HG02588 (cell line): Measurements from ENCODE around the gene USP5.
A peak's percentile ranks its signal among the peaks of the same experiment; 100 is the strongest.

Source experiments
- ATAC-seq: cut with Tn5 transposase; IDR thresholded peaks from one replicate; pipeline ENCODE4 v1.9.1; 2021; ENCODE audit warnings: mild to moderate bottlenecking, moderate library complexity; ENCODE audit not compliant: unreplicated experiment

The USP5 gene

GRCh38 chr12:6839482-6840201 is 12.3 kb upstream of the USP5 start:
- peak; percentile 87 for ATAC-seq

- ATAC-seq = no peak
These were observed 11.6 kb upstream of the USP5 start for GRCh38 chr12:6840330-6840729.

GRCh38 chr12:6840761-6841515 is 11.0 kb upstream of the USP5 start, which contains the start of gene GNB3:
GNB3 (plus strand) TSS chr12:6840925; CDS start chr12:6841288, 363 bp downstream.
- ATAC-seq = no peak

GRCh38 chr12:6842075-6842474 is 9.9 kb upstream of the USP5 start:
- ATAC-seq = no peak

GRCh38 chr12:6843118-6843902 is 8.6 kb upstream of the USP5 start:
- no peak for ATAC-seq

- ATAC-seq = no peak
These were observed 6.6 kb upstream of the USP5 start for GRCh38 chr12:6845395-6845794.

- no peak for ATAC-seq
These were observed 5.6 kb upstream of the USP5 start for GRCh38 chr12:6846316-6846869.

- no peak for ATAC-seq
These were observed 4.3 kb upstream of the USP5 start for GRCh38 chr12:6847676-6848075.

GRCh38 chr12:6849427-6849826 is 2.5 kb upstream of the USP5 start:
- ATAC-seq = no peak

- no peak for ATAC-seq
These were observed 1.9 kb upstream of the USP5 start for GRCh38 chr12:6849976-6850560.

GRCh38 chr12:6850796-6851152 is 1.2 kb upstream of the USP5 start:
- no peak for ATAC-seq

GRCh38 chr12:6851153-6851920 is 613 bp upstream of the USP5 start, which contains the start of gene CDCA3:
CDCA3 (minus strand) TSS chr12:6851286; CDS start chr12:6850952, 334 bp downstream.
- ATAC-seq = peak; percentile 53

- no peak for ATAC-seq
These were observed 853 bp downstream of the USP5 start for GRCh38 chr12:6852651-6853354.

- no peak for ATAC-seq
These were observed 1.7 kb downstream of the USP5 start for GRCh38 chr12:6853626-6854025.

GRCh38 chr12:6854036-6854435 is 2.1 kb downstream of the USP5 start:
- ATAC-seq = no peak

- no peak for ATAC-seq
These were observed 3.4 kb downstream of the USP5 start for GRCh38 chr12:6855322-6855721.

GRCh38 chr12:6858799-6859198 is 6.8 kb downstream of the USP5 start:
- ATAC-seq = no peak

GRCh38 chr12:6860116-6860515 is 8.2 kb downstream of the USP5 start:
- ATAC-seq = no peak

GRCh38 chr12:6860942-6861341 is 9.0 kb downstream of the USP5 start:
- no peak for ATAC-seq
